H9 (cell line): ENCODE results near the gene MCM3AP. TPM values are rescaled to one million over a fixed set of nuclear protein-coding genes. Genes with fewer than 3 reads are reported as not detected.
A peak's percentile ranks its signal among the peaks of the same experiment; 100 is the strongest.

Experiments
- DNase-seq: peaks from one replicate; pipeline ENCODE4 v3.0.0-alpha.2; 2017
- H2AFZ ChIP-seq: one replicate; pipeline ENCODE4 v1.6.1; 2013; ENCODE audit warnings: mild to moderate bottlenecking, low read length, control low read depth, moderate library complexity
- H2AK5ac ChIP-seq: 2 replicates; pipeline ENCODE4 v1.6.1; 2013; ENCODE audit warnings: low read length, control low read depth, mixed read lengths; ENCODE audit not compliant: insufficient read length
- H2BK120ac ChIP-seq: one replicate; pipeline ENCODE4 v1.6.1; 2013; ENCODE audit warnings: low read depth, mild to moderate bottlenecking, low read length, control low read depth, inconsistent platforms; ENCODE audit not compliant: poor library complexity, severe bottlenecking
- H2BK12ac ChIP-seq: 2 replicates; pipeline ENCODE4 v1.6.1; 2013; ENCODE audit warnings: low read length, control low read depth, mixed read lengths, low read depth; ENCODE audit not compliant: insufficient read length
- H2BK15ac ChIP-seq: 2 replicates; pipeline ENCODE4 v1.6.1; 2013; ENCODE audit warnings: low read depth, low read length, control low read depth
- H2BK20ac ChIP-seq: one replicate; pipeline ENCODE4 v1.6.1; 2013; ENCODE audit warnings: low read depth, mild to moderate bottlenecking, low read length, control low read depth, inconsistent platforms; ENCODE audit not compliant: poor library complexity, severe bottlenecking
- H2BK5ac ChIP-seq: 2 replicates; pipeline ENCODE4 v1.6.1; 2013; ENCODE audit warnings: low read length, control low read depth, mixed read lengths; ENCODE audit not compliant: insufficient read length
- H3K14ac ChIP-seq: 2 replicates; pipeline ENCODE4 v1.6.1; 2013; ENCODE audit warnings: low read length, control low read depth; ENCODE audit not compliant: insufficient read depth
- H3K18ac ChIP-seq: 2 replicates; pipeline ENCODE4 v1.6.1; 2013; ENCODE audit warnings: low read depth, mild to moderate bottlenecking, mixed read lengths, low read length, control low read depth; ENCODE audit not compliant: insufficient read length
- H3K23ac ChIP-seq: 2 replicates; pipeline ENCODE4 v1.6.1; 2013; ENCODE audit warnings: low read length, control low read depth, mixed read lengths, low read depth; ENCODE audit not compliant: insufficient read length
- H3K23me2 ChIP-seq: 2 replicates; pipeline ENCODE4 v1.6.1; 2013; ENCODE audit warnings: low read depth, mild to moderate bottlenecking, mixed read lengths, low read length, control low read depth; ENCODE audit not compliant: insufficient read length, poor library complexity, severe bottlenecking
- H3K27ac ChIP-seq: 2 replicates; pipeline ENCODE4 v1.5.1; 2013; ENCODE audit warnings: low read length, control low read depth, mixed read lengths, low read depth; ENCODE audit not compliant: insufficient read length
- H3K27me3 ChIP-seq: 2 replicates; pipeline ENCODE4 v1.6.1; 2013; ENCODE audit warnings: low read length, control low read depth, inconsistent platforms; ENCODE audit not compliant: insufficient read depth
- H3K4ac ChIP-seq: 2 replicates; pipeline ENCODE4 v1.6.1; 2013; ENCODE audit warnings: low read depth, mild to moderate bottlenecking, control low read depth, inconsistent platforms, low read length, moderate library complexity
- H3K4me1 ChIP-seq: 2 replicates; pipeline ENCODE4 v1.6.1; 2013; ENCODE audit warnings: low read length, control low read depth, inconsistent platforms; ENCODE audit not compliant: insufficient read depth
- H3K4me2 ChIP-seq: 2 replicates; pipeline ENCODE4 v1.6.1; 2013; ENCODE audit warnings: low read length, control low read depth, mixed read lengths; ENCODE audit not compliant: insufficient read length, insufficient read depth
- H3K56ac ChIP-seq: 2 replicates; pipeline ENCODE4 v1.6.1; 2013; ENCODE audit warnings: low read depth, mild to moderate bottlenecking, mixed read lengths, low read length, control low read depth; ENCODE audit not compliant: insufficient read length
- H3K79me1 ChIP-seq: 2 replicates; pipeline ENCODE4 v1.6.1; 2013; ENCODE audit warnings: low read depth, mild to moderate bottlenecking, moderate library complexity, low read length, control low read depth, inconsistent platforms; ENCODE audit not compliant: insufficient read depth, poor library complexity, severe bottlenecking
- H3K79me2 ChIP-seq: 2 replicates; pipeline ENCODE4 v1.6.1; 2013; ENCODE audit warnings: low read length, control low read depth, inconsistent platforms; ENCODE audit not compliant: insufficient read depth
- H3K9ac ChIP-seq: 2 replicates; pipeline ENCODE4 v1.6.1; 2013; ENCODE audit warnings: low read length, control low read depth, mixed read lengths; ENCODE audit not compliant: insufficient read length; ENCODE audit errors: extremely low read depth
- H3K9me3 ChIP-seq: one replicate; pipeline ENCODE4 v1.6.1; 2013; ENCODE audit warnings: low read depth, low read length, inconsistent platforms; ENCODE audit not compliant: control insufficient read depth
- H3T11ph ChIP-seq: one replicate; pipeline ENCODE4 v1.6.1; 2013; ENCODE audit warnings: mild to moderate bottlenecking, low read length, control low read depth, inconsistent platforms
- H4K20me1 ChIP-seq: one replicate; pipeline ENCODE4 v1.6.1; 2013; ENCODE audit not compliant: control insufficient read depth, insufficient read length, insufficient read depth
- H4K5ac ChIP-seq: 2 replicates; pipeline ENCODE4 v1.6.1; 2013; ENCODE audit warnings: low read depth, mild to moderate bottlenecking, mixed read lengths, low read length, control low read depth; ENCODE audit not compliant: insufficient read length
- H4K8ac ChIP-seq: replicated peaks from 2 replicates; pipeline ENCODE4 v1.6.1; 2013; ENCODE audit warnings: low read length, control low read depth, mixed read lengths, low read depth; ENCODE audit not compliant: insufficient read length
- H4K91ac ChIP-seq: 2 replicates; pipeline ENCODE4 v1.6.1; 2013; ENCODE audit warnings: low read depth, mild to moderate bottlenecking, moderate library complexity, mixed read lengths, low read length, control low read depth; ENCODE audit not compliant: insufficient read length
- H3K27ac Mint-ChIP-seq, 3 experiments: 2 replicates in 2 of 3; 3 replicates in 1 of 3; pipeline ENCODE4 v1.8.0; 2020 to 2021; ENCODE audit warnings: mixed read lengths in 3 of 3, mild to moderate bottlenecking in 1 of 3, moderate library complexity in 1 of 3
- H3K27me3 Mint-ChIP-seq: 2 replicates; pipeline ENCODE4 v1.8.0; 2021; ENCODE audit warnings: low read depth, mild to moderate bottlenecking, moderate library complexity, mixed read lengths
- H3K36me3 Mint-ChIP-seq, 3 experiments: 2 replicates in 2 of 3; 3 replicates in 1 of 3; pipeline ENCODE4 v1.8.0; 2020 to 2021; ENCODE audit warnings: low read depth in 3 of 3, mixed read lengths in 3 of 3; ENCODE audit not compliant: insufficient read depth in 1 of 3
- H3K4me1 Mint-ChIP-seq, 2 experiments: 2 replicates each; pipeline ENCODE4 v1.8.0; 2020; ENCODE audit warnings: mixed read lengths in 2 of 2
- H3K4me3 Mint-ChIP-seq, 2 experiments: 2 replicates in 1 of 2; 3 replicates in 1 of 2; pipeline ENCODE4 v1.8.0; 2020 to 2021; ENCODE audit warnings: mild to moderate bottlenecking in 2 of 2, mixed read lengths in 2 of 2, moderate library complexity in 1 of 2
- H3K9me3 Mint-ChIP-seq, 2 experiments: 2 replicates in 1 of 2; 3 replicates in 1 of 2; pipeline ENCODE4 v1.8.0; 2020; ENCODE audit warnings: mild to moderate bottlenecking in 2 of 2, mixed read lengths in 2 of 2, moderate library complexity in 1 of 2
- CTCF ChIP-seq: fragments of 200-600 bp; sonication (generic); conservative IDR thresholded peaks from 3 replicates; pipeline ENCODE4 v1.8.0; 2021; ENCODE audit warnings: antibody characterized with exemption, mild to moderate bottlenecking
- WGBS: extraction: QIAGEN DNeasy Blood & Tissue Kit; methylation state at CpG from one replicate; pipeline ENCODE4 v1.1.7; 2013; ENCODE audit warnings: missing lambda C conversion rate, low lambda C conversion rate, mixed read lengths; ENCODE audit not compliant: insufficient read length; ENCODE audit errors: extremely low coverage; 5-methylcytosine and 5-hydroxymethylcytosine counted together
- total RNA-seq: library from RNA; stranded (reverse); gene quantifications from 2 replicates; pipeline ENCODE4 v1.2.1, GENCODE V29; 2021

The MCM3AP gene
- total RNA-seq, 1 experiment from 2014 or later = 124 TPM

- Mint-ChIP-seq H3K4me3 (no peak overlapping the region), H3K36me3 (peaks cover 21 to 46% (median 33%) of the 10 kb centered on the region in 3 experiments), H3K4me1 (no peaks in the 10 kb centered on the region), H3K27ac (peak overlapping the region; percentile 45 to 95 (median 52); a peak in 4 of 7 replicates), H3K9me3 (no peaks in the 10 kb centered on the region), H3K27me3 (no peaks in the 10 kb centered on the region)
- Histone ChIP-seq H4K8ac (no peak overlapping the region), H4K91ac (no peak overlapping the region), H3K4me1 (no peaks in the 10 kb centered on the region), H3K18ac (no peak overlapping the region), H2BK12ac (no peak overlapping the region), H2BK20ac (no peak overlapping the region), H3K56ac (no peak overlapping the region), H3K9ac (no peak overlapping the region), H3K14ac (no peak overlapping the region), H3T11ph (no peak overlapping the region), H3K9me3 (no peaks in the 10 kb centered on the region), H2BK15ac (no peak overlapping the region), H3K23me2 (no peaks in the 10 kb centered on the region), H3K23ac (no peak overlapping the region), H3K79me2 (peaks cover 5% of the 10 kb centered on the region; the same call in 1 of the 2 replicates), H2AFZ (no peak overlapping the region), H3K27ac (no peak overlapping the region), H4K5ac (no peak overlapping the region), H2BK120ac (no peak overlapping the region), H3K4ac (no peak overlapping the region), H2AK5ac (no peak overlapping the region), H3K27me3 (no peaks in the 10 kb centered on the region), H3K4me2 (no peak overlapping the region), H2BK5ac (no peak overlapping the region), H3K79me1 (no peaks in the 10 kb centered on the region), H4K20me1 (no peaks in the 10 kb centered on the region)
- no CpG with 5 or more reads among the region's 16 CpGs for WGBS
- no peak for DNase-seq
- TF ChIP-seq CTCF = no peak
These were observed 69.2 kb downstream of the MCM3AP start for GRCh38 chr21:46216132-46216747.
